HCT116 (cell line): ENCODE data around the gene CD248. TPM values are rescaled to one million over a fixed set of nuclear protein-coding genes. Genes with fewer than 3 reads are reported as not detected.

ENCODE experiments used
- ATAC-seq: fragments of 200-7000 bp; cut with Tn5 transposase; 2 replicates; pipeline ENCODE4 v1.9.1; 2020; ENCODE audit warnings: mild to moderate bottlenecking, moderate library complexity
- BruUV-seq: library from RNA; stranded (reverse); fragments of 400-500 nt; replicated peaks from 2 replicates; lab custom pipeline; 2021; lab: Mats Ljungman, UMichigan
- CTCF ChIA-PET: fragments of 300-600 bp; sonication (Branson Sonifier 250); formaldehyde crosslinking; loops from one replicate; lab custom pipeline; 2021; ENCODE audit warnings: antibody characterized with exemption; lab: Charles Lee
- POLR2A ChIA-PET: fragments of 300-600, 350-600 bp; sonication (Branson Sonifier 250); formaldehyde crosslinking; loops from one replicate; lab custom pipeline; 2021; ENCODE audit warnings: antibody characterized with exemption; lab: Charles Lee
- RAD21 ChIA-PET, 2 experiments: fragments of 300-600 bp; sonication (Branson Sonifier 250); formaldehyde crosslinking; loops; one replicate each; lab custom pipeline; 2023; ENCODE audit warnings: low total read pairs in 2 of 2; ENCODE audit not compliant: uncharacterized antibody in 2 of 2, unreplicated experiment in 2 of 2, low non-redundant PET in 1 of 2; lab: Charles Lee
- DNase-seq: peaks from one replicate; pipeline ENCODE4 v3.0.0-alpha.2; 2010; ENCODE audit warnings: low read depth, low spot score
- H2AFZ ChIP-seq: fragments of 200-600 bp; shearing (Covaris generic), sonication (generic); 2 replicates; pipeline ENCODE4 v1.6.1; 2017; ENCODE audit warnings: low read depth, mixed run types, mixed read lengths, antibody characterized with exemption, low read length; ENCODE audit not compliant: poor library complexity, severe bottlenecking
- H3K27ac ChIP-seq: 2 replicates; pipeline ENCODE4 v1.5.1; 2012; ENCODE audit warnings: low read depth, low read length
- H3K27me3 ChIP-seq: fragments of 200-600 bp; sonication (generic); 2 replicates; pipeline ENCODE4 v1.6.1; 2016; ENCODE audit warnings: mixed run types, low read length, mixed read lengths; ENCODE audit not compliant: insufficient read depth
- H3K36me3 ChIP-seq, 2 experiments: fragments of 200-500 bp in 1 of 2; fragments of 200-600 bp in 1 of 2; sonication (Bioruptor generic) in 1 of 2; sonication (generic) in 1 of 2; 2 replicates each; pipeline versions ENCODE4 v1.5.1 to v1.6.1; 2014 to 2016; ENCODE audit warnings: low read length in 2 of 2, inconsistent platforms in 1 of 2, mixed read lengths in 1 of 2, mixed run types in 1 of 2; ENCODE audit not compliant: insufficient read depth in 2 of 2, control insufficient read depth in 1 of 2
- H3K4me1 ChIP-seq, 2 experiments: fragments of 200-600 bp in 1 of 2; sonication (generic) in 1 of 2; 2 replicates each; pipeline versions ENCODE4 v1.5.1 to v1.6.1; 2012 to 2017; ENCODE audit warnings: low read length in 2 of 2, inconsistent platforms in 1 of 2, mild to moderate bottlenecking in 1 of 2, mixed read lengths in 1 of 2, mixed run types in 1 of 2, moderate library complexity in 1 of 2; ENCODE audit not compliant: insufficient read depth in 2 of 2, control insufficient read depth in 1 of 2
- H3K4me2 ChIP-seq: fragments of 200-600 bp; sonication (generic); 2 replicates; pipeline ENCODE4 v1.6.1; 2017; ENCODE audit warnings: mixed run types, low read length, mixed read lengths
- H3K4me3 ChIP-seq, 2 experiments: fragments of 200-600 bp in 1 of 2; sonication (generic) in 1 of 2; replicated peaks in 1 of 2; 2 replicates each; pipeline ENCODE4 v1.5.1; 2011 to 2016; ENCODE audit warnings: low read length in 2 of 2, control low read depth in 1 of 2, low read depth in 1 of 2, mild to moderate bottlenecking in 1 of 2, mixed read lengths in 1 of 2, mixed run types in 1 of 2
- H3K79me2 ChIP-seq: fragments of 200-600 bp; sonication (generic); 2 replicates; pipeline ENCODE4 v1.6.1; 2017; ENCODE audit warnings: mild to moderate bottlenecking, mixed run types, low read length, moderate library complexity, mixed read lengths; ENCODE audit not compliant: insufficient read depth
- H3K9ac ChIP-seq: fragments of 200-600 bp; sonication (generic); 2 replicates; pipeline ENCODE4 v1.6.1; 2016; ENCODE audit warnings: low read length, mixed read lengths
- H3K9me2 ChIP-seq: fragments of 200-600 bp; sonication (generic), shearing (Covaris generic); 2 replicates; pipeline ENCODE4 v1.6.1; 2017; ENCODE audit warnings: mixed run types, mild to moderate bottlenecking, moderate library complexity; ENCODE audit not compliant: insufficient read depth
- H3K9me3 ChIP-seq, 2 experiments: fragments of 200-500 bp in 1 of 2; fragments of 200-600 bp in 1 of 2; sonication (Bioruptor generic) in 1 of 2; sonication (generic) in 1 of 2; 2 replicates each; pipeline ENCODE4 v1.6.1; 2014 to 2017; ENCODE audit warnings: low read length in 2 of 2, mixed read lengths in 2 of 2, inconsistent platforms in 1 of 2, low read depth in 1 of 2, mild to moderate bottlenecking in 1 of 2, mixed run types in 1 of 2, moderate library complexity in 1 of 2; ENCODE audit not compliant: control insufficient read depth in 1 of 2, insufficient read depth in 1 of 2
- H4K20me1 ChIP-seq: fragments of 200-600 bp; sonication (generic), shearing (Covaris generic); 2 replicates; pipeline ENCODE4 v1.6.1; 2017; ENCODE audit warnings: mixed run types, mild to moderate bottlenecking, moderate library complexity; ENCODE audit not compliant: insufficient read depth
- CEBPB ChIP-seq: IDR thresholded peaks from 2 replicates; pipeline ENCODE4 v1.6.1; 2012; ENCODE audit warnings: low read depth
- CTCF ChIP-seq, 3 experiments: fragments of 200-600 bp in 1 of 3; sonication (generic) in 1 of 3; IDR thresholded peaks in 2 of 3; conservative IDR thresholded peaks in 1 of 3; 2 replicates each; pipeline ENCODE4 v1.5.1; 2012 to 2017; ENCODE audit warnings: low read depth in 2 of 3, low read length in 2 of 3, antibody characterized with exemption in 1 of 3, borderline replicate concordance in 1 of 3, control low read depth in 1 of 3, mild to moderate bottlenecking in 1 of 3, mixed read lengths in 1 of 3, mixed run types in 1 of 3, moderate library complexity in 1 of 3; ENCODE audit not compliant: insufficient read depth in 1 of 3
- EGR1 ChIP-seq: IDR thresholded peaks from 2 replicates; pipeline ENCODE4 v1.6.1; 2012; ENCODE audit warnings: low read depth
- EZH2 ChIP-seq: fragments of 200-600 bp; sonication (generic); IDR thresholded peaks from 2 replicates; pipeline ENCODE4 v1.6.1; 2017; ENCODE audit warnings: antibody characterized with exemption, mixed run types
- FOSL1 ChIP-seq: IDR thresholded peaks from 2 replicates; pipeline ENCODE4 v1.6.1; 2012; ENCODE audit warnings: low read depth
- RAD21 ChIP-seq: IDR thresholded peaks from 2 replicates; pipeline ENCODE4 v1.6.1; 2012; ENCODE audit warnings: low read depth, mild to moderate bottlenecking
- YY1 ChIP-seq: IDR thresholded peaks from 2 replicates; pipeline ENCODE4 v1.6.1; 2011; ENCODE audit warnings: low read length, low read depth, moderate library complexity, mild to moderate bottlenecking; ENCODE audit not compliant: insufficient replicate concordance; ENCODE audit errors: extremely low read depth
- intact Hi-C: fragments of 100-400 bp; cut with micrococcal nuclease; formaldehyde crosslinking; loops from 2 replicates; pipeline ENCODE4 v1.10.0; 2022
- total RNA-seq: library from RNA; stranded (reverse); gene quantifications from one replicate; pipeline ENCODE4 v1.2.1, GENCODE V29; 2021; ENCODE audit not compliant: unreplicated experiment
- TF ChIP-seq, protein P1 (sequence below): IDR thresholded peaks from 2 replicates; pipeline ENCODE4 v1.6.1; 2012
- TF ChIP-seq, protein P2 (sequence below): IDR thresholded peaks from 2 replicates; pipeline ENCODE4 v1.6.1; 2012; ENCODE audit warnings: low read depth

The CD248 gene
- total RNA-seq, 1 experiment from 2014 or later: 0.32 TPM

DNA sequence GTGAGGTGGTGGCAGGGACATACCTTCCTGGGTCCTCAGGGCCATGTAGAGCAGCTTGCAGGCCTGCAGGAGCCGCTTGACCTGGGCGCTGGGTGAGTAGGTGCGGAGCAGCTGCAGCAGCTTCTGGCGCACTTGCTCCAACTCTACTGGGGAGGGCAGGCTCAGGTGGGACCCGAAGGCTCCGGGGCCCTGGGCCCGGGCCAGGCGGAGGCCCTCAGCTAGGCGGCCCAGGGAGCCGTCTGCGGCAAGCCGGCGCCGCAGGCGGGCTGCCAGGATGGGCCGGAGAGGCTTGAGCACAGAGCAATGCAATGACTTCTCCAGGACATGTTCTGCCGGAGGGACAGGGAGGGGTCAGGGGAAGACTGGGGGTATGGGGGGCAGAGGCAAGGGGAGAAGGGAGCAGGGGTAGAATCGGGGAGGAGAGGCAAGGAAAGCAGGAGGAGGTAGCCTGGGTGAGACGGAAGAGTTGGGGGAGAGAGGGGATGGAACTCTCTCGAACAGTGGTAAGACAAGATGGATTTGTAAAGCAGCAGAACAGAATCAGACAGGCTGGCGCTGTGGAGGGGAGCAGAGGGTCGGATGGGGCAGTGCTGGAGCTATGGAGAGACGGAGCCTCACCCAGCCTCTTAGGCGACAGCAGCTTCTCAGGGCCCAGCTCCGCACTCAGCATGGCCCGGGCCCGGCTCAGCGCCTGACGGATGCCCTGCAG, 17.2 kb upstream of the CD248 start (continued):
- TF ChIP-seq CTCF (IDR thresholded peaks at IDR 0.05 in 2 of 3, conservative IDR thresholded peaks at IDR 0.05 in 1 of 3; ENCODE audit: borderline replicate concordance in 1 of 3, insufficient read depth in 1 of 3, low read depth in 2 of 3, low read length in 2 of 3) (no peak), RAD21 (no peak), CEBPB (no peak), YY1 (no peak)
- TF ChIP-seq, protein P1, sequence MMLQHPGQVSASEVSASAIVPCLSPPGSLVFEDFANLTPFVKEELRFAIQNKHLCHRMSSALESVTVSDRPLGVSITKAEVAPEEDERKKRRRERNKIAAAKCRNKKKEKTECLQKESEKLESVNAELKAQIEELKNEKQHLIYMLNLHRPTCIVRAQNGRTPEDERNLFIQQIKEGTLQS: no peak

DNA sequence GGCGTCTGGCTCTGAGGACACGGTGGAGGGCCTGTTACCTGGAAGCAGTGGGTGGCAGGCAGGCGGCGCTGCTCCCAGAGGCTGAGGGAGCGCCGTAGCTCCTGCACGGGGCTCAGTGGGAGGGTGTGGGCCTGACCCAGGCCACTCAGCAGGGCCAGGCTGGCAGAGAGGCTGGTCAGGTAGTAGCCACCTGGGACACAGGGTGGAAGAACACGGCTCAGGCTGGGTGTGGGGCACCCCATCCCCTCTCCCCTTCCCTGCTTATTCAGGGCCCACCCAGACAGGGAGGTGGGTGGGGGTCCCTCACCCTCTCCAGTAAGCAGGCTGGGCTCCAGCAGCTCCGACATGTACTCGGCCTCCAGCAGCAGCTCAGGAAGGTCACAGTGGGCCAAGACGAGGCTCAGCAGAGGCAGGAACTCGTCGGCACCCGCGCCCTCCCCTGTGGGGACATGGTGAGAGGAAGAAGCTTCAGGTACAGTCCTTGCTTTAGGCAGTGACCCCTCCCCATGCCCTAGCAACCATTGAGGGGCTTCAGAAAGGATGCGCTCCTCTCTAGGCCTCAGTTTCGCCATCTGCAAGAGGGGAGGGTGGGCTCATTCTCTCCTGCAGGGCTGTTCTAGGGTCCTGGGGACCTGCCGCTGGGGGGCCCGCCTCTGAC, 16.5 kb upstream of the CD248 start:
- Histone ChIP-seq H3K4me3 (no peak overlapping the region), H2AFZ (no peak overlapping the region), H4K20me1 (no peaks in the 10 kb centered on the region), H3K9me2 (no peaks in the 10 kb centered on the region), H3K4me2 (no peak overlapping the region), H3K27me3 (no peaks in the 10 kb centered on the region)
- CTCF ChIA-PET: interaction anchor here (0.7 kb wide), 1 partner anchor 21 kb away, joined by 3 read pairs; no protein-coding TSS in a partner anchor
- POLR2A ChIA-PET: no interaction called here
- ATAC-seq (no peak), DNase-seq (no peak)
- RAD21 ChIA-PET: no interaction called here
- TF ChIP-seq, protein P2, sequence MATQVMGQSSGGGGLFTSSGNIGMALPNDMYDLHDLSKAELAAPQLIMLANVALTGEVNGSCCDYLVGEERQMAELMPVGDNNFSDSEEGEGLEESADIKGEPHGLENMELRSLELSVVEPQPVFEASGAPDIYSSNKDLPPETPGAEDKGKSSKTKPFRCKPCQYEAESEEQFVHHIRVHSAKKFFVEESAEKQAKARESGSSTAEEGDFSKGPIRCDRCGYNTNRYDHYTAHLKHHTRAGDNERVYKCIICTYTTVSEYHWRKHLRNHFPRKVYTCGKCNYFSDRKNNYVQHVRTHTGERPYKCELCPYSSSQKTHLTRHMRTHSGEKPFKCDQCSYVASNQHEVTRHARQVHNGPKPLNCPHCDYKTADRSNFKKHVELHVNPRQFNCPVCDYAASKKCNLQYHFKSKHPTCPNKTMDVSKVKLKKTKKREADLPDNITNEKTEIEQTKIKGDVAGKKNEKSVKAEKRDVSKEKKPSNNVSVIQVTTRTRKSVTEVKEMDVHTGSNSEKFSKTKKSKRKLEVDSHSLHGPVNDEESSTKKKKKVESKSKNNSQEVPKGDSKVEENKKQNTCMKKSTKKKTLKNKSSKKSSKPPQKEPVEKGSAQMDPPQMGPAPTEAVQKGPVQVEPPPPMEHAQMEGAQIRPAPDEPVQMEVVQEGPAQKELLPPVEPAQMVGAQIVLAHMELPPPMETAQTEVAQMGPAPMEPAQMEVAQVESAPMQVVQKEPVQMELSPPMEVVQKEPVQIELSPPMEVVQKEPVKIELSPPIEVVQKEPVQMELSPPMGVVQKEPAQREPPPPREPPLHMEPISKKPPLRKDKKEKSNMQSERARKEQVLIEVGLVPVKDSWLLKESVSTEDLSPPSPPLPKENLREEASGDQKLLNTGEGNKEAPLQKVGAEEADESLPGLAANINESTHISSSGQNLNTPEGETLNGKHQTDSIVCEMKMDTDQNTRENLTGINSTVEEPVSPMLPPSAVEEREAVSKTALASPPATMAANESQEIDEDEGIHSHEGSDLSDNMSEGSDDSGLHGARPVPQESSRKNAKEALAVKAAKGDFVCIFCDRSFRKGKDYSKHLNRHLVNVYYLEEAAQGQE: no peak
- TF ChIP-seq EZH2 (no peak), EGR1 (no peak), FOSL1 (no peak)
- TF ChIP-seq, all 23 proteins: peak for 0
- peaks cover 3 to 16% of the 10 kb centered on the region in 2 experiments; a peak in 3 of 4 replicates for H3K36me3 ChIP-seq
- no peak overlapping the region for H3K9ac ChIP-seq
- peaks cover 21 to 49% of the 10 kb centered on the region in 2 experiments for H3K4me1 ChIP-seq
- peaks cover 16% of the 10 kb centered on the region; the same call in 1 of the 2 replicates for H3K79me2 ChIP-seq
- H3K27ac ChIP-seq: no peak overlapping the region
- H3K9me3 ChIP-seq: no peaks in the 10 kb centered on the region
- BruUV-seq: no TSS peak
- intact Hi-C loops: no loop called here
